Left renal pelvis (tissue), 4 donors: ENCODE results near the gene MTCH1. TPM values are rescaled to one million over a fixed set of nuclear protein-coding genes. Genes with fewer than 3 reads are reported as not detected.
"Not testable (repeated sequence)": the region's sequence is repeated elsewhere in the genome, so short reads cannot be mapped to it uniquely, and the experiment has no call there.

Experiments used
- DNase-seq, 4 donors: peaks; one replicate each; pipeline ENCODE4 v3.0.0-alpha.2; 2013; ENCODE audit warnings: low read depth in 4 of 4, low spot score in 3 of 4
- polyA plus RNA-seq, 4 donors: library from polyadenylated mRNA; unstranded; fragments of 120-200 nt; gene quantifications; one replicate each; pipeline ENCODE4 v1.2.1, GENCODE V29; 2013; ENCODE audit not compliant: insufficient read length in 4 of 4

The MTCH1 gene
- polyA plus RNA-seq, 4 donors: 139 to 181 (median 166) TPM

GRCh38 chr6:36956446-36956820 is 29.6 kb downstream of the MTCH1 start:
- no peak for DNase-seq

- DNase-seq: no peak
Measured at GRCh38 chr6:36955671-36956445, 30.1 kb downstream of the MTCH1 start.

GRCh38 chr6:36955136-36955535 is 30.9 kb downstream of the MTCH1 start:
- no peak for DNase-seq

GRCh38 chr6:36954262-36954931 is 31.6 kb downstream of the MTCH1 start, which contains the start of gene PI16:
Gene PI16 (plus strand): TSS chr6:36954738. CDS start chr6:36954761, 23 bp downstream.
- no peak for DNase-seq

GRCh38 chr6:36953931-36954261 is 32.1 kb downstream of the MTCH1 start:
- DNase-seq: no peak

- DNase-seq: no peak
Measured at GRCh38 chr6:36949636-36950035, 36.4 kb downstream of the MTCH1 start.

GRCh38 chr6:36949076-36949475 is 36.9 kb downstream of the MTCH1 start:
- DNase-seq: not testable (repeated sequence)

- DNase-seq: no peak
Measured at GRCh38 chr6:36947570-36948351, 38.2 kb downstream of the MTCH1 start.

GRCh38 chr6:36946526-36946925 is 39.5 kb downstream of the MTCH1 start:
- no peak for DNase-seq

- DNase-seq: no peak
Measured at GRCh38 chr6:36945301-36945700, 40.7 kb downstream of the MTCH1 start.

GRCh38 chr6:36944650-36945049 is 41.3 kb downstream of the MTCH1 start:
- DNase-seq: no peak

GRCh38 chr6:36942329-36942728 is 43.7 kb downstream of the MTCH1 start:
- not testable (repeated sequence) for DNase-seq

GRCh38 chr6:36941561-36941960 is 44.4 kb downstream of the MTCH1 start:
- not testable (repeated sequence) for DNase-seq

GRCh38 chr6:36940027-36940426 is 46.0 kb downstream of the MTCH1 start:
- no peak for DNase-seq

- DNase-seq: not testable (repeated sequence)
Measured at GRCh38 chr6:36939005-36939404, 47.0 kb downstream of the MTCH1 start.

GRCh38 chr6:36938536-36938935 is 47.5 kb downstream of the MTCH1 start:
- no peak for DNase-seq

- DNase-seq: no peak
Measured at GRCh38 chr6:36937896-36938295, 48.1 kb downstream of the MTCH1 start.

GRCh38 chr6:36936824-36937223 is 49.2 kb downstream of the MTCH1 start:
- no peak for DNase-seq

- no peak for DNase-seq
Measured at GRCh38 chr6:36934901-36935300, 51.1 kb downstream of the MTCH1 start.

- DNase-seq: no peak
Measured at GRCh38 chr6:36933519-36933918, 52.5 kb downstream of the MTCH1 start.

GRCh38 chr6:36933102-36933501 is 52.9 kb downstream of the MTCH1 start:
- DNase-seq: no peak
